ENCODE data around the gene LRTM2. TPM values are rescaled to one million over a fixed set of nuclear protein-coding genes. Genes with fewer than 3 reads are reported as not detected.

LRTM2 gene
- total RNA-seq, 1 experiment from 2014 or later: not detected

DNA sequence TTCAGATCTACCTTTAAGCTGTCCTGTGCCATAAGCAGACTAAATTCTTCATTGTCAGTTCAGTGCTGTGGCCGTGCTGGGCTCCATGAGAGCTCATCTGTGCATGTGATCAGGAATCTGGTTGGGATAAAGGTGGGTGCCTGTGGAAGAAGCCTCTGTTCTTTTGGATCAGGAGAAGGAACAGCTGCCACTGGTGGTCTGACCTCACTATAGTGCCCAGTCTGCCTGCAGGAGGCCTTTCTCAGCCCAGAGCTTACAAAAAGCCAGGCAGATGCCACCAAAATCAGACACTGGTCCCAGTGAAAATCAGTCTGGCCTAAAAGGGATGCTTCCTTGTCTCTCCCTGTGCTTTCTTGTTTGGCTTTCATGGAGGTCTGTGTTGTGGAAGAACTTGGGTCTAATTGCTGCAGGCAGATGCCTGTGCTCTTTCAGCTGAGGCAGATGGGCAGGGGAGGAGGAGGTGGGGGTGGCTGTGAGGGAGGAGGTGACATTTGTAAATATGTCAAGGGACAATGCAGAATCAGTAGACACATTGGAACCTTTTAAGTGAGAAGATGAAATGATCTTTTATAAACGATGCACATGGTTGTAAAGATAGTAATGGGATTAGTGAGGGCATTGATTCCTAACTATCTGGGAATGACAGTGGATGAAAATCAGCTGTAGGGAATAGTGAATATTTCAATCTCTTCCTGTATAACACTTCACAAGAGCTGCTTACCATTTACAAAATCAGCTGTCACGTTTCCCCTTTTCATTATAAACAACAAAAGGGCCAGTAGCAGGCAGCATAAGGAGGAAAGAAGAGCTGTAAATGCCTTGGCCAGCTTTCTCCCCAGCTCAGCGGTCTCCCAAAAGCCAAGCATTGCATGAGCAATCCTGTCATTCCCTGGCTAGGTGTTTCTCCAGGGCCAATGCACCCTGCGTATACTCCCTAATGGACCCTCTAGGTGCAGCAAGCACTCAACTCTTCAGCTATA, 53.5 kb downstream of the LRTM2 start:
- intact Hi-C loops (cut with micrococcal nuclease): no loop called here
- no peak for ATAC-seq
- H3K79me2 ChIP-seq (ENCODE audit: low read length): no peaks in the 10 kb centered on the region
- TF ChIP-seq EZH2phosphoT487 (IDR thresholded peaks at IDR 0.05; ENCODE audit: borderline replicate concordance, low read length) (no peak), EZH2 (IDR thresholded peaks at IDR 0.05; ENCODE audit: low read length, unreplicated experiment) (no peak)
- TF ChIP-seq, protein P1, sequence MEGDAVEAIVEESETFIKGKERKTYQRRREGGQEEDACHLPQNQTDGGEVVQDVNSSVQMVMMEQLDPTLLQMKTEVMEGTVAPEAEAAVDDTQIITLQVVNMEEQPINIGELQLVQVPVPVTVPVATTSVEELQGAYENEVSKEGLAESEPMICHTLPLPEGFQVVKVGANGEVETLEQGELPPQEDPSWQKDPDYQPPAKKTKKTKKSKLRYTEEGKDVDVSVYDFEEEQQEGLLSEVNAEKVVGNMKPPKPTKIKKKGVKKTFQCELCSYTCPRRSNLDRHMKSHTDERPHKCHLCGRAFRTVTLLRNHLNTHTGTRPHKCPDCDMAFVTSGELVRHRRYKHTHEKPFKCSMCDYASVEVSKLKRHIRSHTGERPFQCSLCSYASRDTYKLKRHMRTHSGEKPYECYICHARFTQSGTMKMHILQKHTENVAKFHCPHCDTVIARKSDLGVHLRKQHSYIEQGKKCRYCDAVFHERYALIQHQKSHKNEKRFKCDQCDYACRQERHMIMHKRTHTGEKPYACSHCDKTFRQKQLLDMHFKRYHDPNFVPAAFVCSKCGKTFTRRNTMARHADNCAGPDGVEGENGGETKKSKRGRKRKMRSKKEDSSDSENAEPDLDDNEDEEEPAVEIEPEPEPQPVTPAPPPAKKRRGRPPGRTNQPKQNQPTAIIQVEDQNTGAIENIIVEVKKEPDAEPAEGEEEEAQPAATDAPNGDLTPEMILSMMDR (conservative IDR thresholded peaks at IDR 0.05; ENCODE audit: low read depth, low read length): no peak
- H3K4me1 ChIP-seq (ENCODE audit: insufficient read depth, low read length): no peaks in the 10 kb centered on the region
- H3K4me3 ChIP-seq (ENCODE audit: low read length): no peak overlapping the region
- no peak overlapping the region for H3K9ac ChIP-seq (ENCODE audit: low read length)
- H2AFZ ChIP-seq (ENCODE audit: low read length): no peak overlapping the region
- no peak overlapping the region for H3K4me2 ChIP-seq (ENCODE audit: low read length)
- H3K9me3 ChIP-seq (ENCODE audit: low read length): no peaks in the 10 kb centered on the region
- no peaks in the 10 kb centered on the region for H4K20me1 ChIP-seq (ENCODE audit: low read length)
- H3F3A ChIP-seq (ENCODE audit: low read length, unreplicated experiment): no peaks in the 10 kb centered on the region
- DNase-seq: no peak
- no peak overlapping the region for H3K27ac ChIP-seq (ENCODE audit: low read length)
- ChIA-PET POLR2A (ENCODE audit: unreplicated experiment) (no interaction called here), CTCF (no interaction called here)
- no peaks in the 10 kb centered on the region for H3K36me3 ChIP-seq (ENCODE audit: low read depth, low read length)
- BruUV-seq (replicated peaks): no TSS peak
- no peaks in the 10 kb centered on the region for H3K9me2 ChIP-seq (replicated peaks; ENCODE audit: low read length)
- peaks cover 61% of the 10 kb centered on the region for H3K27me3 ChIP-seq (ENCODE audit: low read length)

GRCh38 chr12:1875608-1876007, 55.2 kb downstream of the LRTM2 start:
- Histone ChIP-seq H3K79me2 (ENCODE audit: low read length) (no peaks in the 10 kb centered on the region), H3K9me2 (replicated peaks; ENCODE audit: low read length) (no peaks in the 10 kb centered on the region), H3K36me3 (ENCODE audit: low read depth, low read length) (no peaks in the 10 kb centered on the region), H3K4me3 (ENCODE audit: low read length) (no peak overlapping the region), H3F3A (ENCODE audit: low read length, unreplicated experiment) (no peaks in the 10 kb centered on the region), H3K27me3 (ENCODE audit: low read length) (peaks cover 50% of the 10 kb centered on the region), H3K9ac (ENCODE audit: low read length) (no peak overlapping the region), H3K4me2 (ENCODE audit: low read length) (no peak overlapping the region), H3K27ac (ENCODE audit: low read length) (no peak overlapping the region), H3K4me1 (ENCODE audit: insufficient read depth, low read length) (no peaks in the 10 kb centered on the region), H3K9me3 (ENCODE audit: low read length) (no peaks in the 10 kb centered on the region), H2AFZ (ENCODE audit: low read length) (no peak overlapping the region), H4K20me1 (ENCODE audit: low read length) (no peaks in the 10 kb centered on the region)
- ATAC-seq (no peak), DNase-seq (no peak)
- ChIA-PET POLR2A (ENCODE audit: unreplicated experiment) (no interaction called here), CTCF (no interaction called here)
- intact Hi-C loops (cut with micrococcal nuclease): no loop called here
- BruUV-seq (replicated peaks): no TSS peak
- TF ChIP-seq EZH2 (IDR thresholded peaks at IDR 0.05; ENCODE audit: low read length, unreplicated experiment) (no peak), EZH2phosphoT487 (IDR thresholded peaks at IDR 0.05; ENCODE audit: borderline replicate concordance, low read length) (no peak)
- TF ChIP-seq, protein P1 (conservative IDR thresholded peaks at IDR 0.05; ENCODE audit: low read depth, low read length): no peak

DNA sequence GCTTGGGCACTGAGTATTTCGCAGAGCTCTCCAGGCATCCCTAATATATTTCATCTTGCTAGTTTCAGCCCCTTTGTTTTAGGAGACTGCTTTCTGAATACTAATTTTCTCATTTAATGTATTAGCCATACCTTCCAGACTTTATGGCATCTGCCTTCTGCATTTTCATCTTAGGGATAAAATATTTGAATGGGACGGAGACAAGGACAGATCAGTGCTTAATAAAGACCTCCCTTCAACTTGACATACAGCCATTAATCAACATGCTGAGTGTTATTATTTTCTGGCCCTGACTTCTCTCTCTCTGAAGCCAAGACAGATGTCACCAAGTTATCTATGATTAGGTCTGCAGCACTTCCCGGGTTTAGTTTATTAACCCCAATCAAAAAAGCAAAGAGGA, 55.7 kb downstream of the LRTM2 start:
- H3K9me3 ChIP-seq (ENCODE audit: low read length): no peaks in the 10 kb centered on the region
- no peak for DNase-seq
- H3K4me1 ChIP-seq (ENCODE audit: insufficient read depth, low read length): no peaks in the 10 kb centered on the region
- H3F3A ChIP-seq (ENCODE audit: low read length, unreplicated experiment): no peaks in the 10 kb centered on the region
- ChIA-PET CTCF (no interaction called here), POLR2A (ENCODE audit: unreplicated experiment) (no interaction called here)
- no TSS peak for BruUV-seq (replicated peaks)
- H2AFZ ChIP-seq (ENCODE audit: low read length): no peak overlapping the region
- H4K20me1 ChIP-seq (ENCODE audit: low read length): no peaks in the 10 kb centered on the region
- no peaks in the 10 kb centered on the region for H3K79me2 ChIP-seq (ENCODE audit: low read length)
- H3K27me3 ChIP-seq (ENCODE audit: low read length): peaks cover 47% of the 10 kb centered on the region
- no peak overlapping the region for H3K4me2 ChIP-seq (ENCODE audit: low read length)
- no peak for TF ChIP-seq EZH2 (IDR thresholded peaks at IDR 0.05; ENCODE audit: low read length, unreplicated experiment)
- TF ChIP-seq EZH2phosphoT487 (IDR thresholded peaks at IDR 0.05; ENCODE audit: borderline replicate concordance, low read length): no peak
- TF ChIP-seq, protein P1 (conservative IDR thresholded peaks at IDR 0.05; ENCODE audit: low read depth, low read length): no peak
- no peak overlapping the region for H3K4me3 ChIP-seq (ENCODE audit: low read length)
- intact Hi-C loops (cut with micrococcal nuclease): no loop called here
- no peak overlapping the region for H3K9ac ChIP-seq (ENCODE audit: low read length)
- ATAC-seq: no peak
- no peak overlapping the region for H3K27ac ChIP-seq (ENCODE audit: low read length)
- H3K36me3 ChIP-seq (ENCODE audit: low read depth, low read length): no peaks in the 10 kb centered on the region
- H3K9me2 ChIP-seq (replicated peaks; ENCODE audit: low read length): no peaks in the 10 kb centered on the region

Data from PC-3 (cell line).